Measurements from ENCODE around the gene ZNF821.

DNA sequence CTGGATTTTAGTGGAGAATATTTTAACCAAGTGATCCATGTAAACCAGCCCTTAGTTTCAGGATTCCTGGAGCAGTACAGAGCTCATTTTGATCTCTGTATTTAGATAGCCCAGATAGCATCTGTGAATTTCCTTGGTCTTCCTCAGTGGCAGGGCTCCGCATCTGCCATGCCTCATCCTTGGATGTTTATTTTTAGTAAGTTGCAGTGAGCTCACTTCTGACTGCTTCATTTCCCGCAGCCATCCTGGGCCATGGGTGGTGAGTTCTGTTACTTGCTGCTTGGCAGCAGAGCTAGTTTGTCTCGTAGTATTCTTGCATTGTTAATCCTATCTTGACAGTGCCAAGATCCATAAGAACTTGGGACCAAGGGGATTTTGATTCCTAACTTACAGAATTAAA lies 45.1 kb upstream of the ZNF821 start:
- TF ChIP-seq, protein P1, sequence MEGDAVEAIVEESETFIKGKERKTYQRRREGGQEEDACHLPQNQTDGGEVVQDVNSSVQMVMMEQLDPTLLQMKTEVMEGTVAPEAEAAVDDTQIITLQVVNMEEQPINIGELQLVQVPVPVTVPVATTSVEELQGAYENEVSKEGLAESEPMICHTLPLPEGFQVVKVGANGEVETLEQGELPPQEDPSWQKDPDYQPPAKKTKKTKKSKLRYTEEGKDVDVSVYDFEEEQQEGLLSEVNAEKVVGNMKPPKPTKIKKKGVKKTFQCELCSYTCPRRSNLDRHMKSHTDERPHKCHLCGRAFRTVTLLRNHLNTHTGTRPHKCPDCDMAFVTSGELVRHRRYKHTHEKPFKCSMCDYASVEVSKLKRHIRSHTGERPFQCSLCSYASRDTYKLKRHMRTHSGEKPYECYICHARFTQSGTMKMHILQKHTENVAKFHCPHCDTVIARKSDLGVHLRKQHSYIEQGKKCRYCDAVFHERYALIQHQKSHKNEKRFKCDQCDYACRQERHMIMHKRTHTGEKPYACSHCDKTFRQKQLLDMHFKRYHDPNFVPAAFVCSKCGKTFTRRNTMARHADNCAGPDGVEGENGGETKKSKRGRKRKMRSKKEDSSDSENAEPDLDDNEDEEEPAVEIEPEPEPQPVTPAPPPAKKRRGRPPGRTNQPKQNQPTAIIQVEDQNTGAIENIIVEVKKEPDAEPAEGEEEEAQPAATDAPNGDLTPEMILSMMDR (IDR thresholded peaks at IDR 0.05): no peak
- TF ChIP-seq POLR2A (IDR thresholded peaks at IDR 0.05): no peak

All from vagina (tissue), 2 donors.